Hepatocyte (in vitro differentiated cells): ENCODE measurements around the gene MICU2.

Experiments used
- EZH2phosphoT487 ChIP-seq: fragments of 200-600 bp; sonication (generic); IDR thresholded peaks from one replicate; pipeline ENCODE4 v1.6.1; 2018; ENCODE audit warnings: antibody characterized with exemption, mild to moderate bottlenecking, low read depth, moderate library complexity; ENCODE audit not compliant: unreplicated experiment, severe bottlenecking
- TF ChIP-seq, protein P1 (sequence below): fragments of 200-600 bp; sonication (generic); IDR thresholded peaks from 2 replicates; pipeline ENCODE4 v1.5.1; 2016; ENCODE audit warnings: antibody characterized with exemption, mild to moderate bottlenecking; ENCODE audit not compliant: poor library complexity

DNA sequence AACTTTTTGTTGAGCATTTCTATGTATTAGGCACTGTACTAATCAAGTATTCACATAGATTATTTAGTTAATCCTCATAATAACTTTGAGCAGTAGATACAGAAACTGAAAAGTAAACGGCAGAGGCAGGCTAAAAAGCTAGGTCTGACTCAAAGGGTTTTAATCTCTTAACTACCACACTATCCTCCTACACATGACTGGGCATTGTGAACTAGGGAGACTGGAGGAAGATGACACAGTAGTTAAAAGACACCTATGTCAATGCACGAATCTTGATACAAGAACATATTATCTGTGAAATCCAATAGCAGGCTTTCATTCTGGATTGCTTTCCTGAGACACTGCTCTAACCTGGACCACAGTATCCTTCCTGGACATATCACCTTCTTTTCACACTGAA, 36.3 kb downstream of the MICU2 start:
- TF ChIP-seq, protein P1, sequence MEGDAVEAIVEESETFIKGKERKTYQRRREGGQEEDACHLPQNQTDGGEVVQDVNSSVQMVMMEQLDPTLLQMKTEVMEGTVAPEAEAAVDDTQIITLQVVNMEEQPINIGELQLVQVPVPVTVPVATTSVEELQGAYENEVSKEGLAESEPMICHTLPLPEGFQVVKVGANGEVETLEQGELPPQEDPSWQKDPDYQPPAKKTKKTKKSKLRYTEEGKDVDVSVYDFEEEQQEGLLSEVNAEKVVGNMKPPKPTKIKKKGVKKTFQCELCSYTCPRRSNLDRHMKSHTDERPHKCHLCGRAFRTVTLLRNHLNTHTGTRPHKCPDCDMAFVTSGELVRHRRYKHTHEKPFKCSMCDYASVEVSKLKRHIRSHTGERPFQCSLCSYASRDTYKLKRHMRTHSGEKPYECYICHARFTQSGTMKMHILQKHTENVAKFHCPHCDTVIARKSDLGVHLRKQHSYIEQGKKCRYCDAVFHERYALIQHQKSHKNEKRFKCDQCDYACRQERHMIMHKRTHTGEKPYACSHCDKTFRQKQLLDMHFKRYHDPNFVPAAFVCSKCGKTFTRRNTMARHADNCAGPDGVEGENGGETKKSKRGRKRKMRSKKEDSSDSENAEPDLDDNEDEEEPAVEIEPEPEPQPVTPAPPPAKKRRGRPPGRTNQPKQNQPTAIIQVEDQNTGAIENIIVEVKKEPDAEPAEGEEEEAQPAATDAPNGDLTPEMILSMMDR: no peak
- no peak for TF ChIP-seq EZH2phosphoT487
